ENCODE measurements around the gene VASP.

- TF ChIP-seq POLR2A (IDR thresholded peaks at IDR 0.05; ENCODE audit: low read length) (no peak), GATA1 (IDR thresholded peaks at IDR 0.05; ENCODE audit: low read depth, low read length) (no peak)
These were observed 17.9 kb upstream of the VASP start for GRCh38 chr19:45489216-45489855.
